LNCaP clone FGC (cell line): Measurements from ENCODE around the gene DNAAF2.

Experiments used
- DNase-seq: peaks from one replicate; pipeline ENCODE4 v3.0.0-alpha.2; 2011; ENCODE audit warnings: low read depth
- H3K4me3 ChIP-seq: 2 replicates; pipeline ENCODE4 v1.5.1; 2011; ENCODE audit warnings: mild to moderate bottlenecking, low read depth, low read length, control low read depth
- TF ChIP-seq, protein P1 (sequence below): IDR thresholded peaks from 2 replicates; pipeline ENCODE4 v1.5.1; 2012; ENCODE audit warnings: mild to moderate bottlenecking; ENCODE audit not compliant: control insufficient read depth, insufficient read depth; ENCODE audit errors: extremely low read depth

Gene DNAAF2

DNA sequence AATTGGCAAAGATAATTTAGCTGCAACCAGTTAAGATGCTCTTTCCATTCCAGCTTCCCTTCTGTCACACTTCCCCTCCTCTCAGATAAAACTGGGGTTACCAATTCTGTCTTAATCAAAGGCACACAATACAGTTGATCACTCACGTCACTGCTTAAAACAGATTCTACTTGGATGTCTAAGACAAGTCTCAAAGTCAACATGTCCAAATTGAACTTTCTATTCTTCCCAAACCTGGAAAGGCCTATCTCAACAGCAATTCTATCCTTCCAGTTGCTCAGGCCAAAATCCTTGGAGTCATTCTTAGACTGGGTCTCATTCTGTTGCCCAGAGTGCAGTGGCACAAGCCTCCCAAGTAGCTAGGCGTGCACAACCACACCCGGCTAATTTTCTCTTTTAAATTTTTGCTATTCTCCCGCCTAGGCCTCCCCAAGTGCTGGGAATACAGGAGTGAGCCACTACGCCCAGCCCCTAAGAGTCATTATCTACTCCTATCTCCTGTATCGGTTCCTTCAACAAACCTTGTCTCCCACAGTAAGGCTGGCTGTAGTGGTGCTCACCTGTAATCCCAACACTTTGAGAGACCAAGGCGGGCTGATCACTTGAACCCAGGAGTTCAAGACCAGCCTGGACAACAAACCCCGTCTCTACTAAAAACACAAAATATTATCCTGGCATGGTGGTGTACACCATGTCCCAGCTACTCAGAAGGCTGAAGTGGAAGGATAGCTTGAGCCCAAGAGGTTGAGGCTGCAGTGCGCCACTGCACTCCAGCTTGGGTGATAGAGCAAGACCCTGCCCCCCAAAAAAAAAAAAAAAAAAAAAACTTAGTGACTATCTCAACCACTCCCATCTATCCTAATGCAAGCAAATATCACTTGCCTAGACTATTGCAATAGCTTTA lies 53.6 kb downstream of the DNAAF2 start:
- no peak for DNase-seq
- TF ChIP-seq, protein P1, sequence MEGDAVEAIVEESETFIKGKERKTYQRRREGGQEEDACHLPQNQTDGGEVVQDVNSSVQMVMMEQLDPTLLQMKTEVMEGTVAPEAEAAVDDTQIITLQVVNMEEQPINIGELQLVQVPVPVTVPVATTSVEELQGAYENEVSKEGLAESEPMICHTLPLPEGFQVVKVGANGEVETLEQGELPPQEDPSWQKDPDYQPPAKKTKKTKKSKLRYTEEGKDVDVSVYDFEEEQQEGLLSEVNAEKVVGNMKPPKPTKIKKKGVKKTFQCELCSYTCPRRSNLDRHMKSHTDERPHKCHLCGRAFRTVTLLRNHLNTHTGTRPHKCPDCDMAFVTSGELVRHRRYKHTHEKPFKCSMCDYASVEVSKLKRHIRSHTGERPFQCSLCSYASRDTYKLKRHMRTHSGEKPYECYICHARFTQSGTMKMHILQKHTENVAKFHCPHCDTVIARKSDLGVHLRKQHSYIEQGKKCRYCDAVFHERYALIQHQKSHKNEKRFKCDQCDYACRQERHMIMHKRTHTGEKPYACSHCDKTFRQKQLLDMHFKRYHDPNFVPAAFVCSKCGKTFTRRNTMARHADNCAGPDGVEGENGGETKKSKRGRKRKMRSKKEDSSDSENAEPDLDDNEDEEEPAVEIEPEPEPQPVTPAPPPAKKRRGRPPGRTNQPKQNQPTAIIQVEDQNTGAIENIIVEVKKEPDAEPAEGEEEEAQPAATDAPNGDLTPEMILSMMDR = no peak
- H3K4me3 ChIP-seq = no peak overlapping the region

DNA sequence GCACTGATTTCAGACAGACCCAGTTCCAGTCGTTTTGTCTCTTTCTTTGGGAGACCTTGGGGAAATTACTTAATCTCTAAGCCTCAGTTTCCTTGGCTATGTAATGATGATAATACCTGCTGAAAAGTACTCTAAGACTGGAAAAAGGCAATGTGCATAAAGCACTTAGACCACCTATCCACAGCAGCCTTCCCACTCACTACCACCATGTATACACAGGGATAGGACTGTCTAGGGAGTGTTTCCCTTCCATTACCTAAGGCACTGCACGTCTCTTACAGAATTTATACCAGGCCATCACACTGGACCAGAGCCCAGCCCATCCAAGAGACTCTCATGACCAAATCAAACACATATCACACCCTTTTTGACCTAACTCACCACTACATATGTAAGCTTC lies 55.2 kb downstream of the DNAAF2 start:
- DNase-seq = no peak
- no peak overlapping the region for H3K4me3 ChIP-seq
- TF ChIP-seq, protein P1 = no peak

DNA sequence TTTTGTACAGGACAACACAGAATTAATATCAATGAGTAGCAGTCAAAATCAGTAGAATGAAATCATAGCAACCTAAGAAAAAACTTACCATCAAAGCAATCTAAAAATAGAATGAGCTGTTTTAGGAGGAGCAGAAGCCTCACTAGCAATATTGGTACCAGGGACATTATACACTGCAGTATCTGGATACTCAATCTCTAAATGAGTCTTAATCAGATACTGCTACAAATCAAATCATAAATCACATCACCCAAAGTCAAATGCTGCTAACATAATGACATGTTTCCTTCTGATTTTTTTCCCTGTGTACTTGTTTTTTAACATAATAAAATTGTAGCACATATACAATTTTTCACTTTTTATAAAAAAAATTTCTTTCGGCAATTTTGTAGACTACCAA lies 56.9 kb downstream of the DNAAF2 start:
- TF ChIP-seq, protein P1 = no peak
- DNase-seq = no peak

More for the DNA sequence above, 56.9 kb downstream of the DNAAF2 start:
- H3K4me3 ChIP-seq = no peak overlapping the region
